ENCODE data around the gene OR5K3.

The OR5K3 gene

DNA sequence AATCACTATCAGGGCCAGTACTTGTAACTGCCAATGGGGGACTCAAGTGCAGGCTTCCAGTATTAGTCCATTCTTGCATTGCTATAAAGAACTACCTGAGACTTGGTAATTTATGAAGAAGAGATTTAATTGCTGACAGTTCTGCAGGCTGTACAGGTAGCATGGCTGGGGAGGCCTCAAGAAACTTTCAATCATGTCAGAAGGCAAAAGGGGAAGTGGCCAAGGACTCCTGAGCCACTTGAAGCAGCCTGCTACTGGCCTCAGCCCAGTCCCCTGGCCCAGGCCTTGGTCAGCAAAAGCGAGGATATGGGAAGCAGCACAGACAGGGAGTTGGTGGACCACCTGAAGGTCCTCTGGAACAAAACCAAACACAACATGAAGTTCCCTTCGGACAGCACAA, 43.3 kb downstream of the OR5K3 start:
- DNase-seq (ENCODE audit: low read depth) = no peak

DNA sequence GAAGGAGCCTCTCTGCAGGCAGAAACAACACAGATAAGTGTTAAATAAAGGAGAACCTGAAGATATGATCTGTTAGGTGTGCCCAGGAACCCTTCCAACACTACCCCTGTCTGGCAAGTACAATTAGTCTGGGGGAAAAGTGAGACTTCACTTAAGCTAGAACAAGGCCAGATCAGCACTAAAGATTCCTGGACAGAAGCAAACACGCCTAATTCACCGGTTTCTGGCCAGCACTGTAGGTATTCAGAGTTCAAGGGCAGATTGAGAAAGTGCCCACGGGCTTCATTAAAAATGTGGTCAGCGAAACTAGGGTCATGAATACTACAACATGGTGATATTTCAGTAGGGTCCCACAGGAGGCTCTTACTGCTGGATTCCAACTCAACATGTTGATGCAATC, 43.9 kb downstream of the OR5K3 start:
- no peak for DNase-seq (ENCODE audit: low read depth)

DNA sequence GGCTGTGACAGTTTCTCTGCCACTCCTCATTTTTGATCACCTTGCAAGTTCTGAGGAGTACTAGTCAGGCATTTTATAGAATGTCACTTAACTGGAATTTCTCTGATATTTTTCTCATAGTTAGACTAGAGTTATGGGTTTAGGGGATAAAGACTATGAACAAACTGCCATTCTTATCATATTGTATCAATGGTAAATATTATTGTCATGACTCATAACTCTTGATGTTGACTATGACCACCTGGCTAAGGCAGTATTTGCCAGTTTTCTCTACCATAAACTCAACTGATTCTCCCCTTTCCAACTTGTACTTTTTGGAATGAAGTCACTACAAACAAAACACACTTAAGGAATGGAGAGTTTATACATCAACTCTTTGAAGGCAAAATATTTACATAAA, 49.8 kb downstream of the OR5K3 start:
- DNase-seq (ENCODE audit: low read depth) = no peak

All from stimulated activated CD8-positive, alpha-beta memory T cell treated with anti-CD3 and anti-CD28 coated beads, Interleukin-15, amount 100 ng/mL, for 1 hour (primary cell).